GM19238 (cell line): ENCODE results near the gene MAP7.
"Not testable (repeated sequence)": the region's sequence is repeated elsewhere in the genome, so short reads cannot be mapped to it uniquely, and the experiment has no call there.

Source experiments
- DNase-seq: peaks from one replicate; pipeline ENCODE4 v3.0.0; 2011; ENCODE audit warnings: low spot score; ENCODE audit not compliant: insufficient read length

MAP7 gene

GRCh38 chr6:136550330-136551071 lies at the start of gene MAP7:
Gene MAP7, minus strand, starts transcription at chr6:136550422. Its CDS starts 14 bp downstream, at chr6:136550408.
- peak; percentile 65 for DNase-seq

DNA sequence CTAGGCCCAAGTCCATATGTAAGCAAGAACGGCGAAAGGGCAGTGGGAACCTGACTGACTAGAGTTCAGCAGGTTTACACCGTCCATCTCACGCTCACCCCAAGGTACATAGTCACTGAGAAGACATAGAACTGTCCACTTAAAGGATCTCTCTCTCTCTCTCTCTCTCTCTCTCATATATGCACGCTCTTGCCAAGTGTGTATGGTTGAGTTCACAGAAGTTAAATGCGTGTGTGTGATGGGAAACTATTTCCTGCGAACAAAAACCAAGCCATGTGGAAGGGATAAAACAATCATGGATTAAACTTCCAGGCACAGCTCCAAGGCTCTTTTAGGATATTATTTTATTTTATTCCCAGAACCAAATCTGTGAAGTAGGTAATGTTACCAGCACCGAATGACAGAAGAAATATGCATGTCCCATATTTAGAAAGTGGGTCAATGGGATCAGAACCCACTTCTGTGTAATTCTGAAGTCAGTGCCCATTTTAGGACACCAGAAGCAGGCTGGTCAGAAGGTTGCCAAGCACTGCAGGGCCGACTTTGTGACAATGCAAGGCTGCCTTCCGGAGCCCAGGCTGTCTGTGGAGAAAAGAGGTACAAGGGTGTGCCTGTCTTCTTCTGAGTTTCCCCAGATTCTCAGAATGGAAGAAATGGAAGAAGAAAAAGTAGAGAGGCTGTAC lies 49.2 kb upstream of the MAP7 start:
- no peak for DNase-seq

- DNase-seq, result no peak
These were observed 47.8 kb upstream of the MAP7 start for GRCh38 chr6:136598048-136598447.

GRCh38 chr6:136594671-136595070 lies 44.4 kb upstream of the MAP7 start:
- no peak for DNase-seq

- DNase-seq, result peak; percentile 50
These were observed 43.7 kb upstream of the MAP7 start for GRCh38 chr6:136593748-136594490.

DNA sequence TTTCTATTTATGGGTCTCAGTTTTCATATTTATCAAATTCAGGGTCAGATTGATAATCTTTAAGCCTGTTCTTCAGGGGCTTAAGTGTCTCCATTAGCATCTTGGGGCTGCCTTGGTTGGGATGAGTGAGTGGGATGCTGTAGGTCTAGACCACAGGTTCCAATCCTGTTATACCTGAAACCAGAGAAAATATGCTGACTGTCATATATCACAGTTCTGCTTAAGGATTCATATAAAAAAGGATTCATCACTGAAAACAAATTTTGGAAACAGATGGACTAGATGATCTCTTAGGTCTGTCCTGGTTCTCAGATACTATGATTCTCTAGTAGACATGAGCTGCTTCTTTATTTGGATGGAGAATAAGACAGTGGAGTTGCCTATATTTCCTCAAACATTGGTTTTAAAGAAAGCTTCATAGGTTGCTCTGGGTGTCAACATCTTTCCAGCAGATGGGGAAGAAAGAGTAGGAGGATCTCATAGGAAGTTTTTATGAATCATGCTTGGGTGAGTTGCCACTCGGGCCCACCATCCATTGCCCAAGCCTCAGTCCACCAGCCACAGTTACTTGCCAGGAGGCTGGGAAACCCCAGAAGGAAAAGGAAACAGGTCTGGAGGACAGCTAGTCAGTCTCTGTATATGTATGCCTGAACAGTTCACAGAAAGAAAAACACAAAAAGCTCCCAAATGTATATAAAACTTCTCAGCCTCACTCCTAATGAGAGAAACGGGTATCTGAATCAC lies 42.9 kb upstream of the MAP7 start:
- no peak for DNase-seq

DNA sequence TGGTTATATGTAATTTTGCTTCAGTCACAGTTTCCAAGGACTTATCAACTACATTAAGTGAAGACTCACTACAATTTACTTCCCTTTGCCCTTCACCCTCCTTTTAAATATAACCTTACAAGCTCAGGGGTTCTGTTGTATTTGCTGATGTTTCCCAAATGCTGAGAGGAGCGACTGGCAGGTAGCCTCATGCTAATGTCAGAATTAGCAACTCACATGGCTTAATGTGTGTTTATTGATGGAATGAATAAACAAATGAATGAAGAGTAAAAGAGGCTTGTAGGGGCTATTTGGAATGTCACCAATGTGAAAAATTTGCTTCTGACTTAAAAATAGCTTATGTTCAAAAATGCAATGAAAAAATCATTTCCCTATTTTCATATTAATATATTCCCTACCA lies 41.4 kb upstream of the MAP7 start:
- no peak for DNase-seq

GRCh38 chr6:136590846-136591245 lies 40.6 kb upstream of the MAP7 start:
- not testable (repeated sequence) for DNase-seq

- DNase-seq, result no peak
These were observed 37.3 kb upstream of the MAP7 start for GRCh38 chr6:136587527-136587926.

GRCh38 chr6:136586295-136586694 lies 36.1 kb upstream of the MAP7 start:
- DNase-seq, result no peak

DNA sequence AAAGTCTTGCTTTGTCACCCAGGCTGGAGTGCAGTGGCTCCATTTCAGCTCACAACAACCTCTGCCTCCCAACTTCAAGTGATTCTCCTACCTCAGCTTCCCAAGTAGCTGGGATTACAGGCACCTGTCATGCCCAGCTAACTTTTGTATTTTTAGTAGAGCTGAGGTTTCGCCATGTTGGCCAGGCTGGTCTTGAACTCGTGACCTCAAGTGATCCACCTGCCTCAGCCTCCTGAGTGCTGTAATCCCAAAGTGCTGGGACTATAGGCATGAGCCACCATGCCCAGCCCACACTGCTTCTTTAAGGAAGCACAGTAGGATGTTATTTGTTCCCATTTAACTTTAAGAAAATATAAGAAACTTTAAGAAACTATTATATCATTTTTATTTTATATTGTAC lies 35.3 kb upstream of the MAP7 start:
- DNase-seq, result not testable (repeated sequence)

DNA sequence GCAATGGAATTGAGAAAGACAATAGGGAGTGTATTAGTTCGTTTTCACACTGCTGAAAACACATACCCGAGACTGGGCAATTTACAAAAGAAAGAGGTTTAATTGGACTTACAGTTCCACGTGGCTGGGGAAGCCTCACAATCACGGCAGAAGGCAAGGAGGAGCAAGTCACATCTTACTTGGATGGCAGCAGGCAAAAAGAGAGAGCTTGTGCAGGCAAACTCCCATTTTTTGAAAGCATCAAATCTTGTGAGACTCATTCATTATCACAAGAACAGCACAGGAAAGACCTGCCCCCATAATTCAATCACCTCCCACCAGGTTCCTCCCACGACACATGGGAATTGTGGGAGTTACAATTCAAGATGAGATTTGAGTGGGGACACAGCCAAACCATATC lies 34.1 kb upstream of the MAP7 start:
- DNase-seq, result not testable (repeated sequence)

- no peak for DNase-seq
These were observed 32.7 kb upstream of the MAP7 start for GRCh38 chr6:136582711-136583471.

DNA sequence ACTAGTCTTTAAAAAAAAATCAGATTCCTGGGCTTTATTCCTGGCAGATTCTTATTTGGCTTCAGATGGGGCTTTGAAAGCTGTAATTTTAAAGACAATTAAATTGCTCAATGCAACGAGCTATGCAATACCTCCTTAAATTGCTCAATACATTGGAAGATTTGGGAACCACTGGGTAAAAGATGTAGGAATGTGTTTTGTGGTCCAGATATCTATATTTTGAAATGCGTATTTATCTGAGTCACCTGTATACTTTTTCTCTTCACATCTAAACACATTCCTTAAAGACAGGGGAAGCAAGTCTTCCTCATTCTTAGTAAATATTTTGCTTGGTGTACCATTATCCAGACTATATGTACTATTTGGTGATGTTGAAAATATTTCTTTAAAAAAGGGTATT lies 29.6 kb upstream of the MAP7 start:
- DNase-seq, result no peak

DNA sequence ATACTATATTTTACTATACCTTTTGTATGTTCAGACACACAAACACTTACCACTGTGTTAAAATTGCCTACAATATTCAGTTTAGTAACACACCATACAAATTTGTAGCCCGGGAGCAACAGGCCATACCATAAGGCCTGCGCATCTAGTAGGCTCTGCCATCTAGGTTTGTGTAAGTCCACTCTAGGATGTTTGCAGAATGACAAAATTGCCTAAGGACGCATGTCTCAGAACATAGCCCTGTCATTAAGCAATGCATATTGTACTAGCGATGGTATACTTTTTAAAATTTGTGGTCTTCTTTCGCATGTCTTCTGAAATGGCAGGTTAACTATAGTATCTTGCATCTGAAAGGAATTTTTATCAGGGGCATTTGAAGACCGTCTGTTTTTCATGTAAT lies 26.6 kb upstream of the MAP7 start:
- DNase-seq, result no peak

DNA sequence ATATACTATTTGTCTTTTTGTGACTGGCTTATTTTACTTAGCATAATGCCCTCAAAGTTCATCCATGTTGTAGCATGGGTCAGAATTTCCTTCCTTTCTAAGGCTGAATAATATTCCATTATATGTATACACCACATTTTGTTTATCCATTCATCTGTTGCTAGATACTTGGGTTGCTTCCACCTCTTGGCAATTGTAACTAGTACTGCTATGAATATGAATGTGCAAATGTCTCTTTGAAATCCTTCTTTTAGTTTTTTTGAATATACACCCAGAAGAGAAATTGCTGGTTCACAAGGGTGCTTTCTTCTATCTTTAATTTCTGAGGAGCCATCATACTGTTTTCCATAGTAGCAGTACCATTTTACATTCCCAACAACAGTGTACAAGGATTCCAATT lies 21.3 kb upstream of the MAP7 start:
- DNase-seq, result no peak

DNA sequence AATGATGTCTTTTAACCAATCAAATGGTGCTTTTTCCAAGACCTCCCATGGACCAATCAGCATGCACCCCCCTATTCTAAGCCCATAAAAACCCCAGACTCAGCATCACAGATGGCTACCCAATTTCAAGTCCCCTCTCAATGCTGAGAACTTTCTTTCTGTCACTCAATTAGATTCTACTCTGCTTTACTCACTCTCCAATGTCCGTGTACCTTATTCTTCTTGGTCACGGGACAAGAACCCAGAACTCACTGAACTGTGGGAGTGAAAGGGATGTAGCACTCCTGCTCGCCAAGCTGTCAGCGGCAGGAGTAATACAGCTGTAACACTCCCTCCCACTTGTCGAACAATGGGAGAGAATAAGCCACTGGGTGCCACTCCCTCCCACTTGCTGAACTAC lies 20.8 kb upstream of the MAP7 start:
- no peak for DNase-seq

GRCh38 chr6:136568129-136568528 lies 17.9 kb upstream of the MAP7 start:
- no peak for DNase-seq

- DNase-seq, result no peak
These were observed 17.5 kb upstream of the MAP7 start for GRCh38 chr6:136567688-136568087.

- DNase-seq, result no peak
These were observed 16.6 kb upstream of the MAP7 start for GRCh38 chr6:136566851-136567250.

GRCh38 chr6:136566007-136566487 lies 15.8 kb upstream of the MAP7 start:
- no peak for DNase-seq
